Vagina (tissue), 2 donors: ENCODE results near the gene TCHP. TPM values are rescaled to one million over a fixed set of nuclear protein-coding genes. Genes with fewer than 3 reads are reported as not detected.

ENCODE experiments used
- DNase-seq, 2 donors: peaks; one replicate each; pipeline ENCODE4 v3.0.0-alpha.2; 2017; ENCODE audit errors: extremely low spot score in 2 of 2
- H3K27ac ChIP-seq: fragments of 200-600 bp; sonication (generic); one replicate; pipeline ENCODE4 v1.5.1; 2019
- H3K27me3 ChIP-seq: fragments of 200-600 bp; sonication (generic); one replicate; pipeline ENCODE4 v1.5.1; 2019
- H3K36me3 ChIP-seq, 2 donors: fragments of 200-600 bp; sonication (generic); one replicate each; pipeline ENCODE4 v1.5.1; 2017 to 2019
- H3K4me1 ChIP-seq: fragments of 200-600 bp; sonication (generic); one replicate; pipeline ENCODE4 v1.5.1; 2019
- H3K4me3 ChIP-seq, 2 donors: fragments of 200-600 bp; sonication (generic); 1 replicate in 1 of 2; 2 replicates in 1 of 2; pipeline ENCODE4 v1.5.1; 2016 to 2019
- H3K9me3 ChIP-seq: fragments of 200-600 bp; sonication (generic); one replicate; pipeline ENCODE4 v1.5.1; 2019
- CTCF ChIP-seq, 3 experiments: fragments of 450-650 bp in 2 of 3; fragments of 200-600 bp in 1 of 3; sonication (generic) in 1 of 3; IDR thresholded peaks; one replicate each; pipeline ENCODE4 v1.5.1; 2017 to 2019; ENCODE audit warnings: antibody characterized with exemption in 3 of 3, mild to moderate bottlenecking in 2 of 3, moderate library complexity in 2 of 3
- POLR2A ChIP-seq, 2 donors: fragments of 450-650 bp; IDR thresholded peaks; one replicate each; pipeline ENCODE4 v1.6.1; 2017; ENCODE audit warnings: antibody characterized with exemption in 2 of 2, mild to moderate bottlenecking in 2 of 2, moderate library complexity in 2 of 2
- POLR2AphosphoS5 ChIP-seq, 2 donors: sonication (generic); formaldehyde crosslinking; IDR thresholded peaks; one replicate each; pipeline ENCODE4 v1.9.0; 2017; ENCODE audit warnings: antibody characterized with exemption in 2 of 2, mild to moderate bottlenecking in 2 of 2, low read depth in 1 of 2; ENCODE audit not compliant: insufficient read depth in 1 of 2
- intact Hi-C: fragments of 100-400 bp; cut with DNase I; formaldehyde crosslinking; loops from one replicate; pipeline ENCODE4 v1.15.1; 2023
- total RNA-seq: library from RNA; depleted of rRNA; stranded (reverse); fragments of >200 nt; gene quantifications from one replicate; pipeline ENCODE4 v1.2.3, GENCODE V29; 2016

The TCHP gene
- total RNA-seq, 1 donor from 2014 or later: 21.1 TPM

GRCh38 chr12:109876406-109876805 is 23.7 kb upstream of the TCHP start:
- Histone ChIP-seq H3K27me3 (no peaks in the 10 kb centered on the region), H3K4me1 (peaks cover 65% of the 10 kb centered on the region), H3K36me3 (no peaks in the 10 kb centered on the region), H3K9me3 (no peaks in the 10 kb centered on the region), H3K4me3 (no peak overlapping the region), H3K27ac (no peak overlapping the region)
- TF ChIP-seq POLR2A (IDR thresholded peaks at IDR 0.05) (no peak), POLR2AphosphoS5 (IDR thresholded peaks at IDR 0.05; ENCODE audit: insufficient read depth in 1 of 2, low read depth in 1 of 2) (no peak), CTCF (IDR thresholded peaks at IDR 0.05) (no peak)
- intact Hi-C loops: loop anchor here (5.0 kb wide), 1 partner anchor 69 kb away; no protein-coding TSS in a partner anchor
- DNase-seq: no peak

GRCh38 chr12:109877504-109878246 is 22.4 kb upstream of the TCHP start:
- TF ChIP-seq POLR2A (IDR thresholded peaks at IDR 0.05) (no peak), CTCF (IDR thresholded peaks at IDR 0.05) (no peak), POLR2AphosphoS5 (IDR thresholded peaks at IDR 0.05; ENCODE audit: insufficient read depth in 1 of 2, low read depth in 1 of 2) (no peak)
- intact Hi-C loops: loop anchor here (5.0 kb wide), 1 partner anchor 70 kb away; no protein-coding TSS in a partner anchor
- DNase-seq: no peak
- Histone ChIP-seq H3K4me3 (peak overlapping the region in 1 of 2 donors; percentile 94), H3K9me3 (no peaks in the 10 kb centered on the region), H3K27ac (peak overlapping the region; percentile 16), H3K4me1 (peaks cover 55% of the 10 kb centered on the region), H3K27me3 (no peaks in the 10 kb centered on the region), H3K36me3 (no peaks in the 10 kb centered on the region)

- Histone ChIP-seq H3K4me1 (peaks cover 55% of the 10 kb centered on the region), H3K27me3 (no peaks in the 10 kb centered on the region), H3K4me3 (peak overlapping the region in 1 of 2 donors; percentile 94), H3K36me3 (no peaks in the 10 kb centered on the region), H3K27ac (no peak overlapping the region), H3K9me3 (no peaks in the 10 kb centered on the region)
- intact Hi-C loops: loop anchor here (5.0 kb wide), 1 partner anchor 71 kb away; no protein-coding TSS in a partner anchor
- no peak for DNase-seq
- TF ChIP-seq POLR2A (IDR thresholded peaks at IDR 0.05) (no peak), POLR2AphosphoS5 (IDR thresholded peaks at IDR 0.05; ENCODE audit: insufficient read depth in 1 of 2, low read depth in 1 of 2) (no peak), CTCF (IDR thresholded peaks at IDR 0.05) (no peak)
Measured at GRCh38 chr12:109878247-109878625, 21.8 kb upstream of the TCHP start.

GRCh38 chr12:109878749-109879148 is 21.3 kb upstream of the TCHP start:
- no peaks in the 10 kb centered on the region for H3K9me3 ChIP-seq
- H3K36me3 ChIP-seq: no peaks in the 10 kb centered on the region
- H3K27me3 ChIP-seq: no peaks in the 10 kb centered on the region
- intact Hi-C loops: loop anchor here (5.0 kb wide), 1 partner anchor 71 kb away; no protein-coding TSS in a partner anchor
- peaks cover 55% of the 10 kb centered on the region for H3K4me1 ChIP-seq
- no peak for DNase-seq
- no peak for TF ChIP-seq POLR2AphosphoS5 (IDR thresholded peaks at IDR 0.05; ENCODE audit: insufficient read depth in 1 of 2, low read depth in 1 of 2)
- no peak for TF ChIP-seq POLR2A (IDR thresholded peaks at IDR 0.05)
- no peak for TF ChIP-seq CTCF (IDR thresholded peaks at IDR 0.05)
- H3K4me3 ChIP-seq: peak overlapping the region; percentile 89 to 94
- peak overlapping the region; percentile 89 for H3K27ac ChIP-seq
